HEK293T (cell line): ENCODE results near the gene ZBTB20.

Experiments
- CTCF ChIA-PET: fragments of 350-600 bp; formaldehyde crosslinking; extraction: SDS; loops from one replicate; lab custom pipeline; 2021; ENCODE audit warnings: antibody characterized with exemption, inconsistent platforms; lab: Yijun Ruan, JAX
- POLR2A ChIA-PET: fragments of 350-600 bp; formaldehyde crosslinking; extraction: SDS; loops from one replicate; lab custom pipeline; 2020; ENCODE audit warnings: antibody characterized with exemption, inconsistent platforms; lab: Yijun Ruan, JAX
- DNase-seq: peaks from one replicate; pipeline ENCODE4 v3.0.0; 2012; ENCODE audit warnings: mixed read lengths; ENCODE audit errors: extremely low spot score
- ARNT ChIP-seq: fragments of 450-650 bp; IDR thresholded peaks from 2 replicates; pipeline ENCODE4 v1.6.1; 2017; ENCODE audit warnings: mild to moderate bottlenecking
- BHLHE40 ChIP-seq: fragments of 450-650 bp; IDR thresholded peaks from 2 replicates; pipeline ENCODE4 v1.6.1; 2016; ENCODE audit warnings: mild to moderate bottlenecking, moderate library complexity, borderline replicate concordance
- CTBP1 ChIP-seq: fragments of 450-650 bp; IDR thresholded peaks from 2 replicates; pipeline ENCODE4 v1.6.1; 2016; ENCODE audit warnings: borderline replicate concordance
- ELF4 ChIP-seq: fragments of 450-650 bp; IDR thresholded peaks from 2 replicates; pipeline ENCODE4 v1.6.1; 2017; ENCODE audit warnings: antibody characterized with exemption
- FOXA1 ChIP-seq: fragments of 450-650 bp; IDR thresholded peaks from 2 replicates; pipeline ENCODE4 v1.6.1; 2016; ENCODE audit warnings: mild to moderate bottlenecking
- FOXK2 ChIP-seq: fragments of 450-650 bp; IDR thresholded peaks from 2 replicates; pipeline ENCODE4 v1.6.1; 2016; ENCODE audit warnings: mild to moderate bottlenecking
- FOXM1 ChIP-seq: fragments of 450-650 bp; IDR thresholded peaks from 2 replicates; pipeline ENCODE4 v1.6.1; 2017; ENCODE audit warnings: mild to moderate bottlenecking, borderline replicate concordance
- HDGF ChIP-seq: fragments of 450-650 bp; IDR thresholded peaks from 2 replicates; pipeline ENCODE4 v1.6.1; 2017; ENCODE audit warnings: antibody characterized with exemption, borderline replicate concordance
- L3MBTL2 ChIP-seq: fragments of 450-650 bp; conservative IDR thresholded peaks from 2 replicates; pipeline ENCODE4 v1.6.1; 2016; ENCODE audit warnings: mild to moderate bottlenecking
- LEF1 ChIP-seq: fragments of 450-650 bp; IDR thresholded peaks from 2 replicates; pipeline ENCODE4 v1.6.1; 2017; ENCODE audit warnings: mild to moderate bottlenecking, borderline replicate concordance
- NFRKB ChIP-seq: fragments of 450-650 bp; IDR thresholded peaks from 2 replicates; pipeline ENCODE4 v1.6.1; 2016; ENCODE audit warnings: mild to moderate bottlenecking, moderate library complexity
- SP1 ChIP-seq: fragments of 450-650 bp; IDR thresholded peaks from 2 replicates; pipeline ENCODE4 v1.6.1; 2017
- SUZ12 ChIP-seq: fragments of 450-650 bp; IDR thresholded peaks from 2 replicates; pipeline ENCODE4 v1.6.1; 2016; ENCODE audit warnings: mild to moderate bottlenecking
- TARDBP ChIP-seq: fragments of 450-650 bp; IDR thresholded peaks from 2 replicates; pipeline ENCODE4 v1.6.1; 2016
- ZNF384 ChIP-seq: fragments of 450-650 bp; IDR thresholded peaks from 2 replicates; pipeline ENCODE4 v1.6.1; 2016
- TF ChIP-seq, protein P1 (sequence below): fragments of 450-650 bp; IDR thresholded peaks from 2 replicates; pipeline ENCODE4 v1.6.1; 2016

The ZBTB20 gene

GRCh38 chr3:115089481-115089880 is 57.6 kb downstream of the ZBTB20 start:
- ChIA-PET CTCF (no interaction called here), POLR2A (no interaction called here)
- DNase-seq: no peak
- TF ChIP-seq TARDBP (no peak), LEF1 (no peak), SUZ12 (no peak), FOXM1 (no peak), NFRKB (no peak), L3MBTL2 (no peak), ZNF384 (no peak), FOXA1 (no peak), ARNT (no peak), HDGF (no peak), ELF4 (no peak), SP1 (no peak), CTBP1 (no peak), BHLHE40 (no peak), FOXK2 (no peak)
- TF ChIP-seq, protein P1, sequence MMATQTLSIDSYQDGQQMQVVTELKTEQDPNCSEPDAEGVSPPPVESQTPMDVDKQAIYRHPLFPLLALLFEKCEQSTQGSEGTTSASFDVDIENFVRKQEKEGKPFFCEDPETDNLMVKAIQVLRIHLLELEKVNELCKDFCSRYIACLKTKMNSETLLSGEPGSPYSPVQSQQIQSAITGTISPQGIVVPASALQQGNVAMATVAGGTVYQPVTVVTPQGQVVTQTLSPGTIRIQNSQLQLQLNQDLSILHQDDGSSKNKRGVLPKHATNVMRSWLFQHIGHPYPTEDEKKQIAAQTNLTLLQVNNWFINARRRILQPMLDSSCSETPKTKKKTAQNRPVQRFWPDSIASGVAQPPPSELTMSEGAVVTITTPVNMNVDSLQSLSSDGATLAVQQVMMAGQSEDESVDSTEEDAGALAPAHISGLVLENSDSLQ: no peak

DNA sequence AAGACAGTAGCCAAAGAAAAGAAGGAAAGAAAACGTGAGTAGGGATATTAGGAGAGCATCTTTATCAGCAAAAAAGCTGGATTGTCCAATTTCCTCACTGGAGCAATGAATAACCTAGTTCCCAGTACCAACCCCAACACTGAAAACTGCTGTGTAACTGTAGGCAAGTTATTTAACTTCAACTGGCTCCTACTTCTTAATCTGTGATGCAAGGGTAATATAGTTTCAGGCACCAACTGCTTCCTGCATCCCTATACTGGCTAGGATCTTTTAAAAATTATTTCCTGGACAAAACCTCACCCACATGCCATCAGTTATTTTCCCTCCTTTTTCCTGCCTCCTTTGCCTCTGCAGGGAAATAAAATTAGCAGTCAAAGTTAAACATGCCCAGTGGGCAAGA is 59.6 kb downstream of the ZBTB20 start:
- ChIA-PET POLR2A (no interaction called here), CTCF (interaction anchor here (0.7 kb wide), 1 partner anchor 52 kb away, joined by 4 read pairs; no protein-coding TSS in a partner anchor)
- TF ChIP-seq SP1: no peak
- no peak for TF ChIP-seq L3MBTL2
- TF ChIP-seq, protein P1: no peak
- no peak for TF ChIP-seq BHLHE40
- no peak for TF ChIP-seq HDGF
- no peak for TF ChIP-seq FOXK2
- TF ChIP-seq ZNF384: no peak
- no peak for TF ChIP-seq LEF1
- TF ChIP-seq FOXA1: no peak
- TF ChIP-seq SUZ12: no peak
- TF ChIP-seq ARNT: no peak
- no peak for TF ChIP-seq TARDBP
- no peak for TF ChIP-seq FOXM1
- no peak for DNase-seq

DNA sequence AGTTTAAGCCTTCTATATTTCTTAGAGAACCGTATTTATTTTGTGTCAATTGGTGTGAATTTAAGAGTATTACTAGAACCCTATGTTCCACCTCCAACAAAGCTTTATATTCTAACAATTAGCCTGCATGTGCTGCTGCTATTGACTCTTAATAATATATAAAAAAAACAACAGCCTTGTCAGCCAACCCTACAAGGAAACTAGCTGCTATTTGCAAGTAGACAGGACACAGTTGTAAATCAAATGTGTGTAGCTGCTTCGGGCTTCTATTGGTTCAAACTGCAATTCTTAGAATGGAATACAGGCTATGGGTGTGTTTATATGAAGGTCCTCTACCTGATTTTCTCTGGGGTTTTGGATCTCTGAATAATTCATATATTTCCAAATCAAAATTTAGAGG is 60.7 kb downstream of the ZBTB20 start:
- CTCF ChIA-PET: no interaction called here
- POLR2A ChIA-PET: no interaction called here
- DNase-seq: no peak
- TF ChIP-seq ARNT (no peak), BHLHE40 (no peak), L3MBTL2 (no peak), ELF4 (no peak), SUZ12 (no peak), FOXK2 (no peak), NFRKB (no peak), ZNF384 (no peak), TARDBP (no peak), LEF1 (no peak), FOXM1 (no peak), CTBP1 (no peak), HDGF (no peak), SP1 (no peak), FOXA1 (no peak)
- TF ChIP-seq, protein P1: no peak

GRCh38 chr3:115085197-115085865 is 61.8 kb downstream of the ZBTB20 start:
- DNase-seq: peak; percentile 19
- CTCF ChIA-PET: interaction anchor here (0.6 kb wide), 1 partner anchor 54 kb away, joined by 3 read pairs; no protein-coding TSS in a partner anchor
- TF ChIP-seq BHLHE40: no peak
- no peak for TF ChIP-seq ARNT
- no peak for TF ChIP-seq ZNF384
- TF ChIP-seq L3MBTL2: no peak
- no peak for TF ChIP-seq SUZ12
- TF ChIP-seq ELF4: no peak
- TF ChIP-seq NFRKB: no peak
- TF ChIP-seq FOXK2: no peak
- POLR2A ChIA-PET: no interaction called here

DNA sequence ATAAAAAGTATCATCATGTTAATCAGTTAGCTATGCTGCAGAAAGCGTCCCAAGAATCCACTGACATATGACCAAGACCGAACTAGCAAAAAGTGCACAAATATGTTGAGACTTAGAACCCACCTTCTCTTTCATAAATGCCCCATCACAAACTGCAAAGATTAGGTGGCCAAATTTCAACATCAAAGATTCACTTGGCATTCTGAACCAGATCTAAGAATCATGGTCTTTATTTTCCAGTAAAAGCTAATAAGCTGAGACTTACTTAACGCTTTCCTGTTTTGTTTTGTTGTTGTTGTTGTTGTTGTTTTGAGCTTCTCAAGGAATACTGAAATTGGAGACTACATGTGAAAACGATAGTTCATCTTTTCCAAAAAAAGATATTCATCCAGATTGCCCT is 62.4 kb downstream of the ZBTB20 start:
- CTCF ChIA-PET: interaction anchor here (0.6 kb wide), 1 partner anchor 54 kb away, joined by 3 read pairs; no protein-coding TSS in a partner anchor
- POLR2A ChIA-PET: no interaction called here

More for the DNA sequence above, 62.4 kb downstream of the ZBTB20 start:
- TF ChIP-seq ZNF384: no peak
- TF ChIP-seq SUZ12: no peak
- TF ChIP-seq NFRKB: no peak
- TF ChIP-seq FOXK2: no peak
- no peak for TF ChIP-seq HDGF
- no peak for TF ChIP-seq ARNT
- TF ChIP-seq, protein P1: no peak
- no peak for TF ChIP-seq SP1
- TF ChIP-seq L3MBTL2: no peak
- TF ChIP-seq FOXM1: no peak
- TF ChIP-seq LEF1: no peak
- TF ChIP-seq FOXA1: no peak
- TF ChIP-seq ELF4: no peak
- no peak for TF ChIP-seq BHLHE40
- TF ChIP-seq CTBP1: no peak
- TF ChIP-seq TARDBP: no peak
- no peak for DNase-seq
